GM12878 (cell line): Measurements from ENCODE around the gene ZNF513. TPM values are rescaled to one million over a fixed set of nuclear protein-coding genes. Genes with fewer than 3 reads are reported as not detected.
A peak's percentile ranks its signal among the peaks of the same experiment; 100 is the strongest.

Experiments used
- ASH2L ChIP-seq: fragments of 300-600, 200-600 bp; sonication (generic); IDR thresholded peaks from 2 replicates; pipeline ENCODE4 v1.6.1; 2017; ENCODE audit warnings: low read depth, mild to moderate bottlenecking, borderline replicate concordance
- ATF7 ChIP-seq: fragments of 450-650 bp; IDR thresholded peaks from 2 replicates; pipeline ENCODE4 v1.6.1; 2016; ENCODE audit warnings: low read depth, mild to moderate bottlenecking
- BHLHE40 ChIP-seq, 2 experiments: fragments of 450-650 bp in 1 of 2; IDR thresholded peaks; 2 replicates each; pipeline ENCODE4 v1.6.1; 2011 to 2017; ENCODE audit warnings: low read depth in 2 of 2, borderline replicate concordance in 1 of 2, improper control_type of control experiment in 1 of 2, low read length in 1 of 2, mild to moderate bottlenecking in 1 of 2
- BMI1 ChIP-seq: fragments of 450-650 bp; IDR thresholded peaks from 2 replicates; pipeline ENCODE4 v1.6.1; 2016; ENCODE audit warnings: mild to moderate bottlenecking, moderate library complexity, borderline replicate concordance
- CBX3 ChIP-seq: fragments of 200-600 bp; sonication (generic); IDR thresholded peaks from 2 replicates; pipeline ENCODE4 v1.6.1; 2016; ENCODE audit warnings: low read depth, borderline replicate concordance
- EED ChIP-seq: sonication (generic); IDR thresholded peaks from 2 replicates; pipeline ENCODE4 v1.6.1; 2016; ENCODE audit warnings: antibody characterized with exemption, low read depth
- EGR1 ChIP-seq, 2 experiments: IDR thresholded peaks; 1 replicate in 1 of 2; 2 replicates in 1 of 2; pipeline ENCODE4 v1.6.1; 2011 to 2012; ENCODE audit warnings: low read depth in 2 of 2, low read length in 2 of 2, borderline replicate concordance in 1 of 2, mild to moderate bottlenecking in 1 of 2, moderate library complexity in 1 of 2
- EP300 ChIP-seq, 2 experiments: fragments of 150-350 bp in 1 of 2; IDR thresholded peaks; 2 replicates each; pipeline ENCODE4 v1.6.1; 2011 to 2012; ENCODE audit warnings: low read depth in 2 of 2, low read length in 2 of 2, borderline replicate concordance in 1 of 2, improper control_type of control experiment in 1 of 2, inconsistent platforms in 1 of 2; ENCODE audit not compliant: control insufficient read depth in 1 of 2
- ESRRA ChIP-seq: IDR thresholded peaks from 2 replicates; pipeline ENCODE4 v1.6.1; 2012; ENCODE audit warnings: mild to moderate bottlenecking, low read length, improper control_type of control experiment
- NR2C2 ChIP-seq: IDR thresholded peaks from 2 replicates; pipeline ENCODE4 v1.6.1; 2011; ENCODE audit warnings: borderline replicate concordance, low read depth; ENCODE audit not compliant: control insufficient read depth, insufficient read length
- PAX5 ChIP-seq: IDR thresholded peaks from 2 replicates; pipeline ENCODE4 v1.6.1; 2011; ENCODE audit warnings: low read depth, low read length, borderline replicate concordance
- POU2F2 ChIP-seq: IDR thresholded peaks from 3 replicates; pipeline ENCODE4 v1.6.1; 2011; ENCODE audit warnings: low read depth, mild to moderate bottlenecking, low read length, borderline replicate concordance
- RB1 ChIP-seq: fragments of 450-650 bp; formaldehyde crosslinking; IDR thresholded peaks from 2 replicates; pipeline ENCODE4 v1.6.1; 2017; ENCODE audit warnings: mild to moderate bottlenecking, borderline replicate concordance
- SMARCA5 ChIP-seq: fragments of 450-650 bp; IDR thresholded peaks from 2 replicates; pipeline ENCODE4 v1.6.1; 2017; ENCODE audit warnings: mild to moderate bottlenecking
- SREBF2 ChIP-seq: IDR thresholded peaks from 2 replicates; pipeline ENCODE4 v1.6.1; 2012; ENCODE audit warnings: mild to moderate bottlenecking, low read length
- TCF12 ChIP-seq: IDR thresholded peaks from 2 replicates; pipeline ENCODE4 v1.6.1; 2011; ENCODE audit warnings: low read depth, mild to moderate bottlenecking, low read length
- TCF7 ChIP-seq: IDR thresholded peaks from 2 replicates; pipeline ENCODE4 v1.6.1; 2014; ENCODE audit warnings: antibody characterized with exemption, borderline replicate concordance
- YY1 ChIP-seq: IDR thresholded peaks from 2 replicates; pipeline ENCODE4 v1.6.1; 2011; ENCODE audit warnings: low read depth, mild to moderate bottlenecking, low read length
- ZNF274 ChIP-seq: IDR thresholded peaks from one replicate; pipeline ENCODE4 v1.8.0; 2011; ENCODE audit not compliant: insufficient read length, insufficient read depth
- polyA plus RNA-seq, 11 experiments: library from polyadenylated mRNA; depleted of rRNA in 4 of 11; unstranded in 6 of 11; stranded (reverse) in 5 of 11; fragments of >200 nt; fragmentation: Nextera tagmentation in 4 of 11; fragmentation: Illumina TruSeq in 1 of 11; extraction: Ambion mirVana in 4 of 11; extraction: Trizol in 1 of 11; gene quantifications; 1 replicate in 1 of 11; 2 replicates in 10 of 11; pipeline versions ENCODE4 v1.2.1 to v1.2.3, GENCODE V29; 2011 to 2016; ENCODE audit warnings: inconsistent platforms in 2 of 11, missing spikeins in 2 of 11, low read depth in 1 of 11
- total RNA-seq, 4 experiments: library from RNA; depleted of rRNA in 3 of 4; stranded (reverse); fragments of >200 nt in 3 of 4; fragmentation: Illumina TruSeq in 1 of 4; extraction: Trizol in 1 of 4; gene quantifications; 2 replicates each; pipeline versions ENCODE4 v1.2.1 to v1.2.3, GENCODE V29; 2013 to 2021
- TF ChIP-seq, protein P1 (sequence below): IDR thresholded peaks from 2 replicates; pipeline ENCODE4 v1.6.1; 2012; ENCODE audit warnings: improper control_type of control experiment, low read depth, low read length; ENCODE audit not compliant: insufficient replicate concordance
- TF ChIP-seq, protein P2 (sequence below): fragments of 450-650 bp; IDR thresholded peaks from 2 replicates; pipeline ENCODE4 v1.6.1; 2017; ENCODE audit warnings: mild to moderate bottlenecking, moderate library complexity

The ZNF513 gene
- total and polyA plus RNA-seq, 10 of the 15 experiments (the other 5 are each of a cell fraction or from before 2014, with no cell fraction given) = 0.06 to 16.4 (median 5.6) TPM

DNA sequence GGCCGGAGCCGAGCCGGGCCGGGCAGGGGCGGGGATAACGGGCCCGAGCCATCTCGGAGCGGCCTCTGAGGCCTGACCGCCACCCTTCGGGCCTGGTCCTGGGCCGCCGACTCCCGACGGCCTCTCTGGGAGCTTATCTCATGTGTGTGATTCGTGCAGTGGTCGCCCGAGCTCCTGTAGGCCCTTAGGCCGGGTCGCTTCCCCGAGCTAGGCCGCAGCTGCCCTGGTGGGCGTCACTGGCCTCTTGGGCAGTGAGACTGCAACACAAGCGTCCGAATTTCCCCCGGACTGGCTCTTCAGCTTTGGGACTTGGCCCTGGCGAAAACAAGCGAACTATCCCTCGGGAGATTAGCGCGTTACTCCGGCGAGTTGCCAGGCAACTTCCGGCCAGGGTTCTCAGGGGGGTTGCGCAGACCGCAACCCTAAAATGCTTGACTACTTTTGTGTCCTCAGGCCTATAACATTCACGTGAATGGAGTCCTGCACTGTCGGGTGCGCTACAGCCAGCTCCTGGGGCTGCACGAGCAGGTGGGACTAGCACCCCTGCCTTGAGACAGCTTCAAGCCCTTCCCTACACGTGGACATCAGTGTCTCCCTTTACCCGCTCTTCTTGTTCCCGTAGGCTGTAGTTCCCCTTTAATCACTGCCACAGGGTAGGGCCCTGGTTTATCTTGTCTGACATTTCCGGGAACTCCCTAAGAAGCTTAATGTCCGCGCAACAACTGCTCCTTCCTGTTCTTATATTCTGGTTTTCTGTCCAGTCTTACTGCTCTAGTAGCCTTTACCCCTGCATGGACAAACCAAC lies 9.5 kb downstream of the ZNF513 start (continued):
- TF ChIP-seq SREBF2 (no peak), ESRRA (no peak), CBX3 (no peak), PAX5 (peak; percentile 50; the same call in 1 of the 2 replicates), BHLHE40 (IDR thresholded peaks at IDR 0.05; ENCODE audit: borderline replicate concordance in 1 of 2, low read depth in 2 of 2, low read length in 1 of 2) (peak; percentile 87 to 90), SMARCA5 (no peak), POU2F2 (peak; percentile 54; the same call in 1 of the 3 replicates), ZNF274 (no peak), TCF7 (no peak), BMI1 (no peak), ASH2L (no peak), EED (no peak; the same call in 1 of the 2 replicates), EP300 (IDR thresholded peaks at IDR 0.05; ENCODE audit: borderline replicate concordance in 1 of 2, control insufficient read depth in 1 of 2, low read depth in 2 of 2, low read length in 2 of 2) (0 out of 4 replicates have a peak, but pooled peaks of 1 of the 2 experiments have one; percentile 7), NR2C2 (no peak), RB1 (no peak; the same call in 1 of the 2 replicates), TCF12 (no peak), YY1 (peak; percentile 59), ATF7 (no peak), EGR1 (IDR thresholded peaks at IDR 0.05; ENCODE audit: borderline replicate concordance in 1 of 2, low read depth in 2 of 2, low read length in 2 of 2) (no peak)
- TF ChIP-seq, protein P1, sequence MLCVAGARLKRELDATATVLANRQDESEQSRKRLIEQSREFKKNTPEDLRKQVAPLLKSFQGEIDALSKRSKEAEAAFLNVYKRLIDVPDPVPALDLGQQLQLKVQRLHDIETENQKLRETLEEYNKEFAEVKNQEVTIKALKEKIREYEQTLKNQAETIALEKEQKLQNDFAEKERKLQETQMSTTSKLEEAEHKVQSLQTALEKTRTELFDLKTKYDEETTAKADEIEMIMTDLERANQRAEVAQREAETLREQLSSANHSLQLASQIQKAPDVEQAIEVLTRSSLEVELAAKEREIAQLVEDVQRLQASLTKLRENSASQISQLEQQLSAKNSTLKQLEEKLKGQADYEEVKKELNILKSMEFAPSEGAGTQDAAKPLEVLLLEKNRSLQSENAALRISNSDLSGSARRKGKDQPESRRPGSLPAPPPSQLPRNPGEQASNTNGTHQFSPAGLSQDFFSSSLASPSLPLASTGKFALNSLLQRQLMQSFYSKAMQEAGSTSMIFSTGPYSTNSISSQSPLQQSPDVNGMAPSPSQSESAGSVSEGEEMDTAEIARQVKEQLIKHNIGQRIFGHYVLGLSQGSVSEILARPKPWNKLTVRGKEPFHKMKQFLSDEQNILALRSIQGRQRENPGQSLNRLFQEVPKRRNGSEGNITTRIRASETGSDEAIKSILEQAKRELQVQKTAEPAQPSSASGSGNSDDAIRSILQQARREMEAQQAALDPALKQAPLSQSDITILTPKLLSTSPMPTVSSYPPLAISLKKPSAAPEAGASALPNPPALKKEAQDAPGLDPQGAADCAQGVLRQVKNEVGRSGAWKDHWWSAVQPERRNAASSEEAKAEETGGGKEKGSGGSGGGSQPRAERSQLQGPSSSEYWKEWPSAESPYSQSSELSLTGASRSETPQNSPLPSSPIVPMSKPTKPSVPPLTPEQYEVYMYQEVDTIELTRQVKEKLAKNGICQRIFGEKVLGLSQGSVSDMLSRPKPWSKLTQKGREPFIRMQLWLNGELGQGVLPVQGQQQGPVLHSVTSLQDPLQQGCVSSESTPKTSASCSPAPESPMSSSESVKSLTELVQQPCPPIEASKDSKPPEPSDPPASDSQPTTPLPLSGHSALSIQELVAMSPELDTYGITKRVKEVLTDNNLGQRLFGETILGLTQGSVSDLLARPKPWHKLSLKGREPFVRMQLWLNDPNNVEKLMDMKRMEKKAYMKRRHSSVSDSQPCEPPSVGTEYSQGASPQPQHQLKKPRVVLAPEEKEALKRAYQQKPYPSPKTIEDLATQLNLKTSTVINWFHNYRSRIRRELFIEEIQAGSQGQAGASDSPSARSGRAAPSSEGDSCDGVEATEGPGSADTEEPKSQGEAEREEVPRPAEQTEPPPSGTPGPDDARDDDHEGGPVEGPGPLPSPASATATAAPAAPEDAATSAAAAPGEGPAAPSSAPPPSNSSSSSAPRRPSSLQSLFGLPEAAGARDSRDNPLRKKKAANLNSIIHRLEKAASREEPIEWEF = no peak
- TF ChIP-seq, protein P2, sequence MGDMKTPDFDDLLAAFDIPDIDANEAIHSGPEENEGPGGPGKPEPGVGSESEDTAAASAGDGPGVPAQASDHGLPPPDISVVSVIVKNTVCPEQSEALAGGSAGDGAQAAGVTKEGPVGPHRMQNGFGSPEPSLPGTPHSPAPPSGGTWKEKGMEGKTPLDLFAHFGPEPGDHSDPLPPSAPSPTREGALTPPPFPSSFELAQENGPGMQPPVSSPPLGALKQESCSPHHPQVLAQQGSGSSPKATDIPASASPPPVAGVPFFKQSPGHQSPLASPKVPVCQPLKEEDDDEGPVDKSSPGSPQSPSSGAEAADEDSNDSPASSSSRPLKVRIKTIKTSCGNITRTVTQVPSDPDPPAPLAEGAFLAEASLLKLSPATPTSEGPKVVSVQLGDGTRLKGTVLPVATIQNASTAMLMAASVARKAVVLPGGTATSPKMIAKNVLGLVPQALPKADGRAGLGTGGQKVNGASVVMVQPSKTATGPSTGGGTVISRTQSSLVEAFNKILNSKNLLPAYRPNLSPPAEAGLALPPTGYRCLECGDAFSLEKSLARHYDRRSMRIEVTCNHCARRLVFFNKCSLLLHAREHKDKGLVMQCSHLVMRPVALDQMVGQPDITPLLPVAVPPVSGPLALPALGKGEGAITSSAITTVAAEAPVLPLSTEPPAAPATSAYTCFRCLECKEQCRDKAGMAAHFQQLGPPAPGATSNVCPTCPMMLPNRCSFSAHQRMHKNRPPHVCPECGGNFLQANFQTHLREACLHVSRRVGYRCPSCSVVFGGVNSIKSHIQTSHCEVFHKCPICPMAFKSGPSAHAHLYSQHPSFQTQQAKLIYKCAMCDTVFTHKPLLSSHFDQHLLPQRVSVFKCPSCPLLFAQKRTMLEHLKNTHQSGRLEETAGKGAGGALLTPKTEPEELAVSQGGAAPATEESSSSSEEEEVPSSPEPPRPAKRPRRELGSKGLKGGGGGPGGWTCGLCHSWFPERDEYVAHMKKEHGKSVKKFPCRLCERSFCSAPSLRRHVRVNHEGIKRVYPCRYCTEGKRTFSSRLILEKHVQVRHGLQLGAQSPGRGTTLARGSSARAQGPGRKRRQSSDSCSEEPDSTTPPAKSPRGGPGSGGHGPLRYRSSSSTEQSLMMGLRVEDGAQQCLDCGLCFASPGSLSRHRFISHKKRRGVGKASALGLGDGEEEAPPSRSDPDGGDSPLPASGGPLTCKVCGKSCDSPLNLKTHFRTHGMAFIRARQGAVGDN = no peak
